Hematopoietic multipotent progenitor cell treated with erythropoietin and hydrocortisone succinate and interleukin-3 and kit ligand, for 4 days (in vitro differentiated cells): ENCODE measurements around the gene AQP2.

Experiments used
- DNase-seq: peaks from one replicate; pipeline ENCODE4 v3.0.0-alpha.2; 2015

Gene AQP2

DNA sequence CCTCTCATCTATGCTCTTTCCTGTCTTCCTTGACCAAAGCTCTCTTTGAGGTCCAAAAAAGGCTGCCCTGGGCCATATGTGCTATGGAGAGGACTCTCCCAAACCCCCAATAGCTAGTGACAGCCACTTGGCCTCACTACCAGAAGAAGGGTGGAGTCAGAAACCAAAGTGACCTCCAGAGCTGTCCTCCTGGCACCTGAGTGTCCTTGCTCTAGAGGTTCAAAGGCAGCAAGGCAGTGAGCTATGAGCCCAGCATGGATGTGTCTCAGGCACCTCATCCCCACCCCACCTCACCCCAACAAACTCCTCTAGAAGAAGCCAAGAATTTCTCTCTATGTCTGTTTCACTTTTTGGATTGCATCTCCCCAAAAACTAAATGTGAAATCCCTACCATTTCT lies 7.0 kb downstream of the AQP2 start:
- no peak for DNase-seq

DNA sequence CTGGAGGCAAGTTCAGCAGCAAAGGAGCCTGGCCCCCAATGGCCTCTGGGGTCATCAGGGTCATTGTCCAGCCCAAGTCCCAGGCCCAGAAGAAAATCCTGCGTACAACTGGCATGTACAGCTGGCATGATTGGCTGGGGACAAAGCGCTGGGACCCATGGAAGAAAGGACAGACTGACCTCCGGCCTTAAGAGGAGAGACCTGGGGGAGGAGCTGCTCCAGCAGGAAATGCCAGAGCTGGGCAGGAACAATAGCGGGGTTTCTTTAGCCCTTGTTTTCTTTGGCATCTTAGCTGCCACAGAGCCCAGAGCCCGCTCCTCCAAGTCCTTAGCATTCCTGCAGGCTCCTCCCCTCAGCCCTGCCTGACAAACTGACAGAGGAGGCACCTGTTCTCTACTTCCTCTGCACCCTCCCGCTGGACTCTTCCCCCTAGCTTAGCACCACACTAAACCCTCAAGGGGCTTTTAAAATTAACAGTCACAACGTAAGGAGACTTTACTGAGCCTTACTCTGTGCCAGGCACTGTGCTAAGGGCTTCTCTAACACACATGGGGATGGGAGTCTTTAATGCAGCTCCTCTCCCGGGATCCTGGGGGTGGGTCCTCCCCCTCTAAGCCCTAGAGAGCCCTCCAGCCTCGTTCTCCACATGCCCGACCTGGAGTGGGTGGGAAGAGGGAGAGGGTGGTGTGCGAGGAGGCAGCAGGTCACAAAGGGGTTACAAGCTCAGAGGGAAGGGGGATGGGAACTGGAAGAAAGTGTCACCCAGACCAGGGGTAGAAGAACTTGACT lies 9.3 kb downstream of the AQP2 start:
- DNase-seq: no peak

GRCh38 chr12:49960474-49961110 lies 10.1 kb downstream of the AQP2 start:
- DNase-seq: no peak

GRCh38 chr12:49961111-49961922 lies 10.8 kb downstream of the AQP2 start, which contains the start of gene AQP5:
Gene AQP5 (plus strand): TSS chr12:49961872. CDS start chr12:49962018, 146 bp downstream.
- no peak for DNase-seq

- DNase-seq: no peak
Observed at GRCh38 chr12:49961993-49962764, 11.6 kb downstream of the AQP2 start.

DNA sequence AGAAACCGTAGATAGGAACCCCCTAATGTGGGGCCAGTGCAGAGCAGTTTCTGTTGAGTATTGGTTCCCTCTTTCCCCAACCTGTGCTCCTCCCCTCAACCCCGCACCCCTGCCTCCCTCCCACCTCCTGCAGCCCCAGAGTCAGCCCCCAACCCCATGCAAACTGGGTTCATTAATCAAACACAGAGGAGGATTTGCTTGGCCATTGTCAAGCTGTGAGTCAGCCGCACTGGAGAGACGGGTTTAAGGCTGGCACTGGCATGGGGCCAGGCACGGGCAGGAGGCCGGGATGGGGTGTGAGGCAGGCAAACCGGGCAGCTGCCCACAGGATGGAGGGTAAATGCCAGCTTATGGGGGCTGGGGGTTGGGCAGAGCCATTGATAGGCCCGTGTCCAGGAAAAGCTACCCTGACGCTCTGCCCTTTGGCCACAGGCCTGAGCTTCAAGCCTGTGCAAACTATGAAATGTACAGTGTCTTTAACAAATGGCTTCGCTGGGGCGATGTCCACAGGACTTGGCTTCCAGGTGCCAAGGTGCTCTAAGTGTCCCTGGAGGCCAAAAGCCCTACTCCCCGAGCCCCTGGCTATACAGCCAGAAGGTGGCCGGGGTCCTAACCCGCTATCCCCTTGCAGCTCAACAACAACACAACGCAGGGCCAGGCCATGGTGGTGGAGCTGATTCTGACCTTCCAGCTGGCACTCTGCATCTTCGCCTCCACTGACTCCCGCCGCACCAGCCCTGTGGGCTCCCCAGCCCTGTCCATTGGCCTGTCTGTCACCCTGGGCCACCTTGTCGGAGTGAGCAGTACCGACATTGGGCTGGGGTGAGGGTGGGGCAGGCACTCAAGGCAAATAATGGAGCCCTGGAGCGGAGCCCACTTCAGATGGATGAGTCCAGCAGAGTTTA lies 12.6 kb downstream of the AQP2 start:
- DNase-seq: no peak

GRCh38 chr12:49963976-49964815 lies 13.7 kb downstream of the AQP2 start:
- DNase-seq: no peak

GRCh38 chr12:49964849-49965624 lies 14.5 kb downstream of the AQP2 start:
- no peak for DNase-seq

DNA sequence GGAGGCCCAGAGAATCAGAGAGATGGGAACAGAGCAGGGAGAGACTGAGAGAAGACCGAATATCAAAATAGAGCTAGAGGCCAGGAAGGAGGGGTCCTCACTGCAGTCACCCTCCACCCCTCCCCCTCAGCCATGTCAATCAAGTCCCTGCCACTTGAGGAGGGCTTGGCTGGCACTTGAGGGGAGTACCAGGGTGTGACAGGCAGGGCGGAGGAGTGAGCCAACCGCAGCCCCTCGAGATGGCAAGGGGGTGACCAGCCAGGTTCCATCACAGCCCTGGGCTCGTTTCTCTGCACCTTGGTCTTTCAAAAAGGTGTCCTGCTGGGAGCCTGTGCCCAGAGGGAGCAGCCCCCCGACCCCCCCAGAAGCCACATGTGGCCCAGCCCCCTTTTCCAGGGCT lies 15.3 kb downstream of the AQP2 start:
- DNase-seq: no peak

DNA sequence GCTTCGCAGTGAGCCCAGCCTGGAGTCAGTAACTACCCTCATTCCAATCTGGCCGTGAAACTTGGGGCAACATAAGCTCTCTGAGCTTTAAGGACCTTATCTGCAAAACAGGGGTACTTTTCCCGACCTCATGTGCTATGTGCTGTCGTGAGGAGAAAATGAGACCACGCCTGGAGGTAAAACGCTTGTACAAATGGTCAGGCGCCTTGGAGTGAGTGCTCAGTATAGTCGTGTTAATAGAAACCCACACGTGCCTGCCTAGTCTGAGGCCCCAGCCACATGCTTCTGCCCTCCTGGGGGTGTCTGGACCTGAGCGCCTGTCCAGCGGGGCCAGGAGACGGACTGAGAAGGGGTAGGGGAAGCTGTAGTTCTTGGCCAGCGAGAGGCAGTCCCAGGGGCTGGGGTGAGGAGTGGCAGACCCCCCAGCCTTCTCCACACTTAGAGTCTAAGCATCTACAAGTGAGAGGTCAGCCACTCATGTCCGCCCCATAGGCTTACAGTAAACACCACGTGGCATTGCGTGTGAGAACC lies 16.0 kb downstream of the AQP2 start:
- no peak for DNase-seq

DNA sequence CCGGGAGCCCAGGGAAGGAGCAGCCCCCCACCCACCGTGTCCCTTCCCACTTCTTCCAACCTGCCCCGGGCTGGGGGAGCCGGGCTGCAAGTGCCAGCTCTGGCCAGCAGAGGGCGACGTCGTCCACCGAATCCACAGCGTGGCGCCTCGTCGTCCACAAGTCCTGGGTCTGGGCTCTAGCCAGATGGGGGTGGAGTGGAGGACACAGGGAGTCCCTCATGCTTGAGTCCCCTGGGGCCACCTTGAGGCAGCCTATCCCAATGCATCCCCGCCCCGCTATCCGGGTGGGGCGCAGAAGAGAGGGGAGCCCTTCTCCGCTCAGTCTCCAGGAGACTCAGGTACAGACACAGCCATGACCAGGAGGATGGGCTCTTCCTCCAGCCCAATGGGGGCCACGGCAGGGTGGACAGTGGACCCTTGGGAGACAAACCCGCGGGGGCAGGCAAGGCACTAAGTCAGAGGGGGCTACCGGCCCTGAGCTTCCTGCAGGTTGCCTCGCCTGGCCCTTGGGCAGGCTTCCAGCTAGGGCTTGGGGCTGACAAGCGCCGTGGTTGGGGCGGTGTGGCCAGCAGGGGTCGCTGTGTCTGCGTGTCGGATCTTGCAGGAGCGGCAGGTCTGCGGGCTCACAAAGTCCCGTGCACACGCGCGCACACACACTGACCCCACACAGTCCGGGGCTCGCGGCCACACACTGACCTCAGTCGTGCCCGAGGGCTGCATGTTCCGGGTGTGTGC lies 16.7 kb downstream of the AQP2 start:
- DNase-seq: peak; percentile 92

GRCh38 chr12:49967777-49968250 lies 17.3 kb downstream of the AQP2 start:
- DNase-seq: no peak

DNA sequence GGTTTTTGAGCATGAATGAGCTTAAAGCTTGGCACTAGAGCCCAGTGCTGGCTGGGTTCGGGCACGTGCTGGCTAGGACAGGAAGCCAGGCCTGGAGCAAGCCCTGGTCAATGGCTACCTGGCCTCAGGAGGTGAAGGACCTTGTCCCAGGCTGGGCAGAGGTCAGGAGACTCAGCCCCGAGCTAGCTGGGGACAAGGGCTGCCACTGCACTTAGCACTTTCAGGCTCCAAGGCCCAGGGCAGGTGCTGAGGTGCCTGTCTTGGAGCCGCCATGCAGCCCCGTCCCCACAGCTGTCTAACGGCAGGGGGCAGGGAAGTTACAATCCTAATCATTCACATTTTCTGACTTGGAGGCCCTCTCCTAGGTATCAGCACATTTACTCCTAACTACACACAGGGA lies 17.9 kb downstream of the AQP2 start:
- no peak for DNase-seq

GRCh38 chr12:49969027-49969426 lies 18.5 kb downstream of the AQP2 start:
- DNase-seq: no peak

DNA sequence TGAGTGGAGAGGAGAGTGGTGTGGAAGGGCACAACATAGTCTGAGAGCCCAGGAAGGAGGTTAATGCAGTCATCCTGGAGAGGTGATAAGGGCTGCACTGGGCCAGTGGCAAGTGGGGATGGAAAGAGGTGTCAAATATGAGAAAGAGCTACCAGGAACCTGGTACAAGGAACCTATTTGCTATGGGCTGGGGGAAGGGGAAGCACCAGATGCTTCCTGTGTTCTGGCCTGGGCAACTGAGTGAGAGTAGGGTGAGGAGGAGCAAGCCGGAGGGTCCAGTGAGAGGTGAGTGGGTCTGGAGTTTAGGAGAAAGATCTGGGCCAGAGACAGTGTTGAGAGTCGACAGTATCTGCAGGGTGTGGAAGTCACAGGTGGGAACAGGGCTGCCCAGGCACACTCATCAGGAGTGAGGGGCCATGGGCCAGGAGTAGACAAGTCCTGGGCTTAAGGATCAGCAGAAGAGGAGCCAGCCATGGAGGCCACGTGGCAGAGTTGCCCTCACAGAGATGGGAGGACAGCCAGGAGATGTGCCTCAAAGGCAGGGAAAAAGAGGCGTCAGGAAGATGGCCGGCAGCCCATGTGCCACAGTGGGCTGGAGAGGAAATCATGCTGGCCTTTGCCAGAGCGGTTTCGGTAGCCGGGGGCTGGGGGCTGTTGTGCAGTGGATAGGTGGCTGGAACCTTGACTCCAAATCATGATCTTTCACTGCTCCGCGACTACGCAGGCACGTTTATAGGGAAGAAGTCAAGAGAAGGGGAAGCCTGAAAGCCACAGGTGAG lies 19.3 kb downstream of the AQP2 start:
- DNase-seq: peak; percentile 42

DNA sequence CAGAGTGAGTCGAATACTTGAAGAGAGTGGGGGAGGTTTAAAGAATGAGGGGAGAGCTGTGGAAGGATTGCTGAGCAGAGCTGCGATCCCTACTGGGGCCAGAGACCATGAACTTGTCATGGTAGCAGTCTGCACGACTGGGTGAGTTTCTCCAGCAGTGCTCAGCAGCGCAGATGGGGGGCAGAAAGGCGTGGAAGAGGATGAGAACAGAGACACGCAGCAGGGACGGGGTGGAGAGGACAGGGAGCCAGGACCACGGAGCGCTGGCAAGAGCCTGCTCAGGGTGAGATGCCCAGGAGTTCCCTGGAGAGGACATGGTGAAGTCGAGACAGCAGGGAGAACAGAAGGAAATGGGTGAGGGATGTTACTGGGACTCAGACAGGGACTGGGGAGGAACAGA lies 20.1 kb downstream of the AQP2 start:
- DNase-seq: no peak

GRCh38 chr12:49971141-49971540 lies 20.6 kb downstream of the AQP2 start:
- no peak for DNase-seq

- no peak for DNase-seq
Observed at GRCh38 chr12:49972129-49972528, 21.6 kb downstream of the AQP2 start.
